ENCODE results near the gene UBE2G2.

Gene UBE2G2, protein sequence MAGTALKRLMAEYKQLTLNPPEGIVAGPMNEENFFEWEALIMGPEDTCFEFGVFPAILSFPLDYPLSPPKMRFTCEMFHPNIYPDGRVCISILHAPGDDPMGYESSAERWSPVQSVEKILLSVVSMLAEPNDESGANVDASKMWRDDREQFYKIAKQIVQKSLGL

DNA sequence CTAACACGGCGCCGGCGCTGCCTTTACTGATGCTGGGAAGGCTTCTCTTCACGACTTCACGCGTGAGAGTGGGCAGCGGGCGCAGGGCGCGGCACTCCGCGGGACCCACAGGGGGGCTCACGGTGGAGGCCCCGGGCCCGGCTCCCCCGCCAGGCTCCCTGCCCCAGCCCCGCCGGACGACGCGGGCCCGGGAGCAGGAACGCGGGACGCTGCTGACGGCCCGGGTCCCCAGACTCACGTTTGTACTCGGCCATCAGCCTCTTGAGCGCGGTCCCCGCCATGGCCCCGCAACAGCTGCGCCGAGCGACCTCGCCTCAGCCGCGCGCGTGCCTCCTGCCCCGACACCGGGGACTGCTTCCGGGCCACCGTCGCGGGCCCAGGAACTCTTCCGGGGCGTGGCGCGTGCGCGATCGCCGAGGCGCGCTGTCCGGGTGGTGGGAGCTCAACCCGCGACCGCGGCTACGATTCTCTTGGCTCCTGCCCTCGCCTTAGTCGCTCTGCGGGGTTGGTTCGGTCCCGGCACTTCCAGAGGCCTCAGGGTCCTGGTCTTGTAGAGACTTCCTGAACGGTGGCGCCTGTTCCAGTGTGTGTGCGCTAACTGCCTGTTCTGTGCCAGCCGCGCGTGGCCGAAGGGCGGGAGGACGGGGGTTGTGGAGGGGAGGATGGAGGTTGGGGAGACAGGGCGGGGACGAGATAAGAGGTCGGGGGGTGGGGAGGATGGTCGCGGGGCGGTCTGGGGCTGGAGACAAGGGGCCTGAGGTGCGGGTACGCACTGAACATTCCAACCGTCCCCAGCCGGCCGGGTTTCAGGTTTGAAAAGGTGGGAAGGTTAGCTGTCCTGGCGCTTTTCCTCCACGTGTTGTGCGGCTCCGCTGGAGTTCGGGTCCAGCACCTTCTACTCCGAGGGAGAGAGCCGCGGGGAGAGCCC is at the start of gene UBE2G2:
UBE2G2 (minus strand) TSS at position 353 of the 928 bp plus-strand sequence; CDS start at position 281, 72 bp downstream.
- peak; percentile 7 for DNase-seq

DNA sequence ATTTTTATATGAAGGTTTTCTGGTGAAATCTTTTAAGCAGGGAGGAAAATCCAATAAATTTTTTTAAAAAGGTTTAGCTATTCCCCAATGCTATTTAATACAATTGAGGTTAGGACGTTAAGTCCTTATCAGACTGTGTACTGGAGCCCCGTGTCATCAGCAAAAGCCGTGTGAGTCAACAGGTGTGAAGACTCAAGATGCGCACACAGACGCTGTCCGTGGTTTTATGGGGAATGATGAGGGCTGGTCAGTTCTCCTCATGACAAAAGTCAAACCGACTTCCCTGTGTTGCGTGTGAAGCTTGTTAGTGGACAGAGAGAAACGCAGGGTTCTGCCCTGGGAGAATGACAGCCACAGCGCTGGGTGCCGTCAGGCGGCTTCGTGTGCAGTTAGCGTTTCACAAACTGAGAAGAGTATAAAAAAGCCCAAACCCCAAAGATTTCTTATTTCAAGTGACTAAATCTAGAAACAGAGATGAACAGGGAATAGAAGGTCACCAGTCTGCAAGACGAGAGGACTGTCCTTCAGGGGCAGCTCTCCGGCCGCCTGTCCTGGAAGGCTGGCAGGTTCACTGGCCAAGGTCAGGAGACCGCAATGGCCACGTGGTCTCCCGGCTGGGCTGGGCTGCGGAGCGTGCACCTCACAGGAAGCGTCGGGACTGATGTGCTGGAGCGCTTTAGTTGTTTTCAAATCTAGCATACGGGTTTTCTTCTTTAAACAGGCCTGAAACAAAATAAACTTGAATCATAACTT is 49.5 kb upstream of the UBE2G2 start:
- no peak for DNase-seq

- no peak for DNase-seq
These were observed 48.7 kb upstream of the UBE2G2 start for GRCh38 chr21:44850208-44850800.

GRCh38 chr21:44849616-44850130 is 48.1 kb upstream of the UBE2G2 start:
- no peak for DNase-seq

- no peak for DNase-seq
These were observed 47.4 kb upstream of the UBE2G2 start for GRCh38 chr21:44848821-44849521.

- DNase-seq: no peak
These were observed 45.8 kb upstream of the UBE2G2 start for GRCh38 chr21:44847261-44848056.

DNA sequence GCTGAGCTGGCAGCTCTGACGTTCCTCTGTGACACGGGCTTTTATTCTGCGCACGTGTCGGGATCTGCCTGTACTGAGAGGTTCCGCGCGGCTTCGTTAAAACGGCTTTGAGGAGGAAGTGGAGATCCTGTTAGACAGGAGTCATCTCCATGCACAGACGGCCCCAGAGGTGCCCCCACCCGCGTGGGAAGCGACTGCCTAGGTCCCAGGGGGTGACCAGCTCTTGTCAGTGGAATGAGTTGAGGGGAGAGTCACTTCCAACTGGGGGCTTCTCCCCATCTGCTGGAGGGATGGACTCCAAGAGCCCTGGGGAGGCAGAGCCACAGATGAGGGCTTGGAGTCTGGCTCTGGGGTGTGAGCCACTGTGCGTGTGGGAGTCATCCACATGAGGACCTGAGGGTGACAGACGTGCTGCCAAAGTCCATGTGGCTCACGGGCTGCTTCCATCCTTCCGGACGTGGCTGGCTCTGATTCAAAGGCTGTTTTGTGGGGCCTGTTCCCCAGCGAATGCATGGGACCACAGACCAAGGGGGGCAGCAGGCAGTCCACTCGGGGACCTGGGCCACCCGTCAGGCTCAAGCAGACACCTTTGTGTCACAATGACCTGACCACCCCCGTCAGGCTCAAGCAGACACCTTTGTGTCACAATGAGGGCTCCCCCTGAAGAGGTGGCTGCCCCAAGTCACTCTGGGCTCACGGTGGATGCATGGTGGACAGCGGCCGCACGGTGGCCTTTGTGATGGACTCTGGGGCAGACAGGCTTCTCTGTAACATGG is 45.1 kb upstream of the UBE2G2 start:
- DNase-seq: no peak

DNA sequence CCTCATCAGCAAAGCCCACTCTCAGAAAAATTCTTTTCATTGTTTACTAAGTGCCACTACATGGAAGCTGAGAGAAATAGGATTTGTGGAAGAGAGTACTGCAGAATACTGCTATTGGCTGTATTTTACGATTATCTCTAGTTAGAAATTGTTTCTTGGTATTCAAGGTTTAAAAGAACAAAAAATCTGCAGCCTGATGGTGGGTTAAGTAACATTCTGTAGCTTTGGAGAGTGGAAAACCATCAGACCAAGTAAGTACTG is 44.5 kb upstream of the UBE2G2 start:
- DNase-seq: no peak

GRCh38 chr21:44845418-44846223 is 44.0 kb upstream of the UBE2G2 start:
- DNase-seq: no peak

GRCh38 chr21:44844256-44844655 is 42.6 kb upstream of the UBE2G2 start:
- no peak for DNase-seq

DNA sequence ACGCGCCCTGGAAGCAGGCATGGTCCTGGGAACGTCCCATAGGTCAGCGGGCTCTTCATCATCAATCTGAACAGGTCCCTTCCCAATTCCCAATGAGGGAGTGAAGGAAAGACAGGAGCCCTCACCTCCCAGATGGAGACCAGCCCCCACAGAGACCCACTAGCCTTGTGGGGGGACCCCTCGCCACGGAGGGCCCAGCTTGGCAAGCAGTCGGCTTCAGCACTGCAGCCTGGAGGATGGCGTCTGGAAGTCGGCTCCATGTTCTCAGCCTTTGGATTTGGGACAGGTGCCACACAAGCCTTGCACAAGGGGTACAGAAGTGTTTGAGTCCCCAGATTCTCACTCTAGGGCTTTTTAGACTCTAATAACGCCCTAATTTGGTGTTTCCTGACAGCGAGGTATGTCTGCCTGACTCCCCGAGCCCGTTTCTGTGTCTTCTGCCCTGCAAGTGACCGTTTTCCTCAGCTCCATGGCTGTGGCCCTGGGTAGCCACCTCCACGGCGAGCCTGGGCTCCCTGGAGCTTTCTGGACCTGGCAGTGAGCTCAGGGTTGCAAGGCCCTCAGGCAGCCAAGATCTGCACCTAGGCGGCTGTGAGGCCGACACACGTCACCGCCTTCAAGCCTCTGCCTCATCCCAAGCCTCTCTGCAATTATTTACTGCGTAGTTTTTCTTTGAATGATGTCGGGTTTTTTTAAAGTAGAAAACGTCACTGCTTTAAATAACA is 41.3 kb upstream of the UBE2G2 start:
- DNase-seq: no peak

DNA sequence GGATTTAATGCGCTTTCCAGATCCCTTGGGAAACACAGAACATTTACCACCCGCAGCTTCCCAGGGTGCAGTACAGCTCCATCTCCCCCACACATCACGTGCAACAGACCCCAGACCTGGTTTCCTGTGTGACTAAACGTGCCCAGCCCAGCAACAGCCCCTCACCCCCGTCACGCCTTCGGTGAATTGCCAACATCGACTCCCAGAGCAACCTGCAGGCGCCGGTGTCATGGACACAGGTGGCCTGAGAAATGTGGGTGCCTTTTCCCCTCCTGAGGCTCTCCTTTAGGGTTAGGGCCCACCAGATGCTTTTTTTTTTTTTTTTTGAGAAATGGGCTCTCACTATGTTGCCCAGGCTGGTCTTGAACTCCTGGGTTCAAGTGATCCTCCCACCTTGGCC is 40.5 kb upstream of the UBE2G2 start:
- DNase-seq: no peak

DNA sequence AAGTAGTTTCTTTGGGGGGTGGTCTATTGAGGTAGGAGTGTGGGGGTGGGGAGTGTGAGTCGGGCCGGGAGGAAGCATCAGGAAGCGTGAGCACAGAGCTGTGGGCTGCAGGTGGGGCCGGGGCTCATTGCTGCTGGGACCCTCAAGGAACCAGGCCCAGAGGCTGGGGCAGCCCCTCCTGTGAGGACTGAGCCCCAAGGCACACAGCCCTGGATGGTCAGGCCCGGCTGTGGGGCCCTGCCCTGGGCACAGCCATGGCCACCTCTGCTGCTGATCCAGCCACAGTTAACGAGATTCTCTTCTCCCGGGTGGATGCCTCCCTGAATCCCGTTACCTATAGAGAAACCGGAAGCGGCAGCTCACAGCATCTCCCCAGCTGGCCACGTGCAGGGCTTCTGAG is 39.2 kb upstream of the UBE2G2 start:
- DNase-seq: no peak

DNA sequence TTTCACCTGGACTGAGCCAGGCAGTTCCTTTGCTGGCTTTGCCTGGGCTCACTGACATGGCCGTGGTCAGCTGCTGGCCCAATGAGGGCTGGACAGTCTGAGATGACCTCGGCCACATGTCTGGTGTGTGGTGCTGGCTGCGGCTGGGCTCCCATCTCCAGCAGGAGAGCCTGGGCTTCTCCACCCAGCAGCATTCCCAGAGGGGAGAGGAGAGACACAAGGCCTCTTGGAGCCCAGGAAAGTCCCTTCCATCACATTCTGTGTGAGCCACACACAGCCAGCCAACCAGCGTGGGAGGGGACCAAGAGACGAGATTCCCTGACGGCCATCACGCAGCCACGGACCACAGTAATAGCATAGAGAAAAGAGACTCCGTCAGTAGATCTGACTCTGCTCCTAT is 37.3 kb upstream of the UBE2G2 start:
- DNase-seq: no peak

GRCh38 chr21:44838039-44838895 is 36.6 kb upstream of the UBE2G2 start:
- DNase-seq: no peak

DNA sequence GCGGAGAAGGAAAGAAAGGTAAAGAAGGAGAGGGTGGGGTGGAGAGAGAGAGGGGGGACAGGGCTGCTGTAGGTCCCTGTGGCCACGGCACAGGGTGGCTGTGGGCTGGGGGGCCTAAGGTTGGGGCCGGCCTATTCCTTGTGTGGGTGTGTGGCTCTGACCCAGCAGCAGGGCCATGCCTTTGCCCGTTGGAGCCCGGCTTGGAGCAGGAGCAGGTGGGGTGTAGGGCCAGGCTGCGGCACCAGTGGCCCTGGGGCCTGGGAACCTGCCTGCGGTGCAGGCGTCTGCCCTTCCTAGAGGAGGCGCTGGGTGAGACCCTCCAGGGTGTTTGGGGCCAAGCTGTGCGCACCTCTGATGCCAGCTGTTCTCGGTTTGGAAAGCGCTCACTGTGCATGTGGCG is 35.9 kb upstream of the UBE2G2 start:
- no peak for DNase-seq

DNA sequence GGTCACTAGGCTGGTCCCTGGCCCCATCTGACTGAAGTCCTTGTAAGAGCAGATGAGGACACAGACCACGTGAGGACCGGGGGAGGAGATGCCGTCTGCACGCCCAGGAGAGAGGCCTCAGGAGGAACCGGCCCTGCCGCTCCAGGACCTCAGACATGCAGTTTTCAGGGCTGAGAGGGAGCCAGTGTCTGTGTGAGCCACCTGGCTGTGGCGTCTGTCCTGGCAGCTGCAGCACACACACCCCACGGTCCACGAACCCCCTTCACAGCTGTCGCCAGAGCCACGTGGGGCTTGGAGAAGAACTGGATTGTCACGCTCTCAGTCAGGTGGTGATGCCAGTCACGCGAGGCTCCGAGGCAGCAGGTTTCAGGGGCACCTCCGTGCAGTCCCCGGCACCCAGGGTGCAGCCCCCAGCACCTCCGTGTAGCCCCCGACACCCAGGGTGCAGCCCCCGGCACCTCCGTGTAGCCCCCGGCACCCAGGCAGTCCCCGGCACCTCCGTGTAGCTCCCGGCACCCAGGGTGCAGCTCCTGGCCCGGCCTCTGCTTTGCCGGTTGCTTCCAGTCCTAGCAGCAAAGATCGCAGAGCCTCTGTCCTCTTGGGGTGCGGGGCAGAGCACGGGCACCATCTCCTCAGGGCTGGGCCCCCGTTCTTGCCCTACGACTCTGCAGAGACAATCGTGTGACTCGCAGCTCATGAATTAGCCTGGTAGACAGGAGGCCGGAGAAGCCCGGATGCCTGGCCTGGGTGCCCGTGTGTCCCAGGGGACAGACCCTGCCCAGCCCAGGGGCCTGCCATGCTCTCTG is 35.2 kb upstream of the UBE2G2 start:
- no peak for DNase-seq

GRCh38 chr21:44836349-44836665 is 34.7 kb upstream of the UBE2G2 start:
- DNase-seq: no peak
